ENCODE data around the gene SMOC2. TPM values are rescaled to one million over a fixed set of nuclear protein-coding genes. Genes with fewer than 3 reads are reported as not detected.

Gene SMOC2
- total RNA-seq, 1 donor, result 0.36 TPM

GRCh38 chr6:168715643-168716481, 274.9 kb downstream of the SMOC2 start:
- Histone ChIP-seq H2AFZ (ENCODE audit: low read length) (no peak overlapping the region), H3K9me3 (ENCODE audit: low read depth, low read length) (no peaks in the 10 kb centered on the region), H3K27me3 (ENCODE audit: insufficient read depth, low read length) (no peaks in the 10 kb centered on the region), H3K4me1 (ENCODE audit: insufficient read depth, low read length) (no peaks in the 10 kb centered on the region), H4K20me1 (ENCODE audit: insufficient read depth, low read length) (no peaks in the 10 kb centered on the region), H3K79me2 (ENCODE audit: insufficient read depth, low read length) (no peaks in the 10 kb centered on the region), H3K27ac (ENCODE audit: low read depth, low read length) (no peak overlapping the region), H3K4me3 (ENCODE audit: insufficient read depth, low read length) (no peak overlapping the region), H3K36me3 (ENCODE audit: insufficient read depth, low read length) (no peaks in the 10 kb centered on the region), H3K4me2 (ENCODE audit: insufficient read depth, low read length) (no peak overlapping the region)
- TF ChIP-seq CTCF (IDR thresholded peaks at IDR 0.05; ENCODE audit: extremely low read depth, low read depth, low read length), result no peak
- no peak for DNase-seq (ENCODE audit: insufficient read length, low spot score, missing footprints)

GRCh38 chr6:168716581-168716980, 275.6 kb downstream of the SMOC2 start:
- no peak for TF ChIP-seq CTCF (IDR thresholded peaks at IDR 0.05; ENCODE audit: extremely low read depth, low read depth, low read length)
- Histone ChIP-seq H4K20me1 (ENCODE audit: insufficient read depth, low read length) (no peaks in the 10 kb centered on the region), H2AFZ (ENCODE audit: low read length) (no peak overlapping the region), H3K4me3 (ENCODE audit: insufficient read depth, low read length) (no peak overlapping the region), H3K79me2 (ENCODE audit: insufficient read depth, low read length) (no peaks in the 10 kb centered on the region), H3K4me2 (ENCODE audit: insufficient read depth, low read length) (no peak overlapping the region), H3K27ac (ENCODE audit: low read depth, low read length) (no peak overlapping the region), H3K36me3 (ENCODE audit: insufficient read depth, low read length) (no peaks in the 10 kb centered on the region), H3K27me3 (ENCODE audit: insufficient read depth, low read length) (no peaks in the 10 kb centered on the region), H3K9me3 (ENCODE audit: low read depth, low read length) (no peaks in the 10 kb centered on the region), H3K4me1 (ENCODE audit: insufficient read depth, low read length) (no peaks in the 10 kb centered on the region)
- DNase-seq (ENCODE audit: insufficient read length, low spot score, missing footprints), result no peak

GRCh38 chr6:168717491-168717890, 276.5 kb downstream of the SMOC2 start:
- no peak overlapping the region for H3K4me3 ChIP-seq (ENCODE audit: insufficient read depth, low read length)
- no peak for TF ChIP-seq CTCF (IDR thresholded peaks at IDR 0.05; ENCODE audit: extremely low read depth, low read depth, low read length)
- H3K4me1 ChIP-seq (ENCODE audit: insufficient read depth, low read length), result no peaks in the 10 kb centered on the region
- no peaks in the 10 kb centered on the region for H3K36me3 ChIP-seq (ENCODE audit: insufficient read depth, low read length)
- no peaks in the 10 kb centered on the region for H3K9me3 ChIP-seq (ENCODE audit: low read depth, low read length)
- no peak for DNase-seq (ENCODE audit: insufficient read length, low spot score, missing footprints)
- H3K27me3 ChIP-seq (ENCODE audit: insufficient read depth, low read length), result no peaks in the 10 kb centered on the region
- no peak overlapping the region for H2AFZ ChIP-seq (ENCODE audit: low read length)
- no peak overlapping the region for H3K27ac ChIP-seq (ENCODE audit: low read depth, low read length)
- H4K20me1 ChIP-seq (ENCODE audit: insufficient read depth, low read length), result no peaks in the 10 kb centered on the region
- H3K4me2 ChIP-seq (ENCODE audit: insufficient read depth, low read length), result no peak overlapping the region
- H3K79me2 ChIP-seq (ENCODE audit: insufficient read depth, low read length), result no peaks in the 10 kb centered on the region

Other genes starting within 250 kb of the SMOC2 start
- not detected in 2 replicates for gene DACT2, start 121.4 kb upstream of the SMOC2 start, total RNA-seq